K562 (cell line): Measurements from ENCODE around the gene CROT. TPM values are rescaled to one million over a fixed set of nuclear protein-coding genes. Genes with fewer than 3 reads are reported as not detected.

Experiments used
- RAD21 ChIP-seq, 2 experiments: fragments of 250-450 bp in 1 of 2; fragments of 450-650 bp in 1 of 2; sonication (Bioruptor Pico) in 1 of 2; formaldehyde crosslinking in 1 of 2; IDR thresholded peaks in 1 of 2; conservative IDR thresholded peaks in 1 of 2; 2 replicates each; pipeline versions ENCODE4 v1.4.0 to v1.8.0; 2020 to 2022; ENCODE audit warnings: mild to moderate bottlenecking in 2 of 2, moderate library complexity in 1 of 2
- ZNF23 ChIP-seq: fragments of 250-450 bp; sonication (Bioruptor Pico); IDR thresholded peaks from 2 replicates; pipeline ENCODE4 v1.4.0; 2020; ENCODE audit warnings: mild to moderate bottlenecking
- ZNF561 ChIP-seq: fragments of 450-650 bp; formaldehyde crosslinking; conservative IDR thresholded peaks from 2 replicates; pipeline ENCODE4 v1.4.0; 2020; ENCODE audit warnings: mild to moderate bottlenecking, moderate library complexity
- ZNF766 ChIP-seq: fragments of 200-800 bp; sonication (Bioruptor generic); conservative IDR thresholded peaks from 2 replicates; pipeline ENCODE4 v1.6.1; 2016; ENCODE audit warnings: missing genetic modification characterization, missing compliant biosample characterization
- polyA plus RNA-seq, 8 experiments: library from polyadenylated mRNA; depleted of rRNA in 4 of 8; stranded (reverse) in 5 of 8; unstranded in 3 of 8; fragments of >200 nt; fragmentation: Nextera tagmentation in 2 of 8; fragmentation: Illumina TruSeq in 1 of 8; extraction: Ambion mirVana in 2 of 8; extraction: Trizol in 1 of 8; gene quantifications; 2 replicates each; pipeline versions ENCODE4 v1.2.1 to v1.2.3, GENCODE V29; 2011 to 2014; ENCODE audit warnings: inconsistent platforms in 1 of 8, missing spikeins in 1 of 8
- total RNA-seq, 7 experiments: library from RNA; depleted of rRNA in 6 of 7; stranded (reverse); fragments of >200 nt in 6 of 7; fragmentation: Illumina TruSeq in 2 of 7; extraction: Trizol in 2 of 7; gene quantifications; 2 replicates each; pipeline versions ENCODE4 v1.2.1 to v1.2.3, GENCODE V29; 2011 to 2021; ENCODE audit warnings: low replicate concordance in 1 of 7
- TF ChIP-seq, protein P1 (sequence below): fragments of 450-650 bp; IDR thresholded peaks from 2 replicates; pipeline ENCODE4 v1.6.1; 2016; ENCODE audit warnings: mild to moderate bottlenecking, moderate library complexity
- TF ChIP-seq, protein P2 (sequence below): fragments of 450-650 bp; IDR thresholded peaks from 2 replicates; pipeline ENCODE4 v1.7.0; 2016; ENCODE audit warnings: borderline replicate concordance
- TF ChIP-seq, protein P3 (sequence below): fragments of 250-450 bp; sonication (Bioruptor Pico); IDR thresholded peaks from 2 replicates; pipeline ENCODE4 v1.8.0; 2022; ENCODE audit warnings: moderate library complexity, mild to moderate bottlenecking, inconsistent platforms
- TF ChIP-seq, protein P4 (sequence below), 2 experiments: fragments of 450-650 bp; IDR thresholded peaks; 2 replicates each; pipeline ENCODE4 v1.6.1; 2016
- TF ChIP-seq, protein P5 (sequence below): fragments of 250-450 bp; sonication (Bioruptor Pico); IDR thresholded peaks from 2 replicates; pipeline ENCODE4 v1.9.0; 2021; ENCODE audit warnings: mild to moderate bottlenecking, inconsistent platforms

The CROT gene
- total and polyA plus RNA-seq, 9 of the 15 experiments (the other 6 are each of a cell fraction or from before 2014, with no cell fraction given), result 2.5 to 8.1 (median 5.1) TPM

DNA sequence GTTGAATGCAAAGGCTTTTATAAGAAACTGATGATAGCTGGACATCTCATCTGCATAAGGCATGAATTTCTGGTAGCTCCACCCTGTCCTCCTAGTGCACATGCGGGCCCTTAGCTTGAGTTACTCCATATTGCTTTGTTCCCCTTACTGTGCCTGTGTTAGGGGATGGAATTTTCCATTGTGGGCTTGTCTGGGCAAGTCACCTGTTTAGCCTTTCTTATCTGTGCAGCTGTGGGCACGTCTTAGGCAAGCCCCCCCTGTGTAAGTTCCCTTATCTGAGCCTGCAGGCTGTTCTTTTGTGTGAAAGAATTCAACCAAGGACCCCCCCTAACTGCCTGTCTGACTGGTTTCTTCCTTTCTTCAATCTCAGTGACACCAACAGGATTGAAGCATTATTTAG, 14.5 kb upstream of the CROT start (continued):
- TF ChIP-seq, protein P1, sequence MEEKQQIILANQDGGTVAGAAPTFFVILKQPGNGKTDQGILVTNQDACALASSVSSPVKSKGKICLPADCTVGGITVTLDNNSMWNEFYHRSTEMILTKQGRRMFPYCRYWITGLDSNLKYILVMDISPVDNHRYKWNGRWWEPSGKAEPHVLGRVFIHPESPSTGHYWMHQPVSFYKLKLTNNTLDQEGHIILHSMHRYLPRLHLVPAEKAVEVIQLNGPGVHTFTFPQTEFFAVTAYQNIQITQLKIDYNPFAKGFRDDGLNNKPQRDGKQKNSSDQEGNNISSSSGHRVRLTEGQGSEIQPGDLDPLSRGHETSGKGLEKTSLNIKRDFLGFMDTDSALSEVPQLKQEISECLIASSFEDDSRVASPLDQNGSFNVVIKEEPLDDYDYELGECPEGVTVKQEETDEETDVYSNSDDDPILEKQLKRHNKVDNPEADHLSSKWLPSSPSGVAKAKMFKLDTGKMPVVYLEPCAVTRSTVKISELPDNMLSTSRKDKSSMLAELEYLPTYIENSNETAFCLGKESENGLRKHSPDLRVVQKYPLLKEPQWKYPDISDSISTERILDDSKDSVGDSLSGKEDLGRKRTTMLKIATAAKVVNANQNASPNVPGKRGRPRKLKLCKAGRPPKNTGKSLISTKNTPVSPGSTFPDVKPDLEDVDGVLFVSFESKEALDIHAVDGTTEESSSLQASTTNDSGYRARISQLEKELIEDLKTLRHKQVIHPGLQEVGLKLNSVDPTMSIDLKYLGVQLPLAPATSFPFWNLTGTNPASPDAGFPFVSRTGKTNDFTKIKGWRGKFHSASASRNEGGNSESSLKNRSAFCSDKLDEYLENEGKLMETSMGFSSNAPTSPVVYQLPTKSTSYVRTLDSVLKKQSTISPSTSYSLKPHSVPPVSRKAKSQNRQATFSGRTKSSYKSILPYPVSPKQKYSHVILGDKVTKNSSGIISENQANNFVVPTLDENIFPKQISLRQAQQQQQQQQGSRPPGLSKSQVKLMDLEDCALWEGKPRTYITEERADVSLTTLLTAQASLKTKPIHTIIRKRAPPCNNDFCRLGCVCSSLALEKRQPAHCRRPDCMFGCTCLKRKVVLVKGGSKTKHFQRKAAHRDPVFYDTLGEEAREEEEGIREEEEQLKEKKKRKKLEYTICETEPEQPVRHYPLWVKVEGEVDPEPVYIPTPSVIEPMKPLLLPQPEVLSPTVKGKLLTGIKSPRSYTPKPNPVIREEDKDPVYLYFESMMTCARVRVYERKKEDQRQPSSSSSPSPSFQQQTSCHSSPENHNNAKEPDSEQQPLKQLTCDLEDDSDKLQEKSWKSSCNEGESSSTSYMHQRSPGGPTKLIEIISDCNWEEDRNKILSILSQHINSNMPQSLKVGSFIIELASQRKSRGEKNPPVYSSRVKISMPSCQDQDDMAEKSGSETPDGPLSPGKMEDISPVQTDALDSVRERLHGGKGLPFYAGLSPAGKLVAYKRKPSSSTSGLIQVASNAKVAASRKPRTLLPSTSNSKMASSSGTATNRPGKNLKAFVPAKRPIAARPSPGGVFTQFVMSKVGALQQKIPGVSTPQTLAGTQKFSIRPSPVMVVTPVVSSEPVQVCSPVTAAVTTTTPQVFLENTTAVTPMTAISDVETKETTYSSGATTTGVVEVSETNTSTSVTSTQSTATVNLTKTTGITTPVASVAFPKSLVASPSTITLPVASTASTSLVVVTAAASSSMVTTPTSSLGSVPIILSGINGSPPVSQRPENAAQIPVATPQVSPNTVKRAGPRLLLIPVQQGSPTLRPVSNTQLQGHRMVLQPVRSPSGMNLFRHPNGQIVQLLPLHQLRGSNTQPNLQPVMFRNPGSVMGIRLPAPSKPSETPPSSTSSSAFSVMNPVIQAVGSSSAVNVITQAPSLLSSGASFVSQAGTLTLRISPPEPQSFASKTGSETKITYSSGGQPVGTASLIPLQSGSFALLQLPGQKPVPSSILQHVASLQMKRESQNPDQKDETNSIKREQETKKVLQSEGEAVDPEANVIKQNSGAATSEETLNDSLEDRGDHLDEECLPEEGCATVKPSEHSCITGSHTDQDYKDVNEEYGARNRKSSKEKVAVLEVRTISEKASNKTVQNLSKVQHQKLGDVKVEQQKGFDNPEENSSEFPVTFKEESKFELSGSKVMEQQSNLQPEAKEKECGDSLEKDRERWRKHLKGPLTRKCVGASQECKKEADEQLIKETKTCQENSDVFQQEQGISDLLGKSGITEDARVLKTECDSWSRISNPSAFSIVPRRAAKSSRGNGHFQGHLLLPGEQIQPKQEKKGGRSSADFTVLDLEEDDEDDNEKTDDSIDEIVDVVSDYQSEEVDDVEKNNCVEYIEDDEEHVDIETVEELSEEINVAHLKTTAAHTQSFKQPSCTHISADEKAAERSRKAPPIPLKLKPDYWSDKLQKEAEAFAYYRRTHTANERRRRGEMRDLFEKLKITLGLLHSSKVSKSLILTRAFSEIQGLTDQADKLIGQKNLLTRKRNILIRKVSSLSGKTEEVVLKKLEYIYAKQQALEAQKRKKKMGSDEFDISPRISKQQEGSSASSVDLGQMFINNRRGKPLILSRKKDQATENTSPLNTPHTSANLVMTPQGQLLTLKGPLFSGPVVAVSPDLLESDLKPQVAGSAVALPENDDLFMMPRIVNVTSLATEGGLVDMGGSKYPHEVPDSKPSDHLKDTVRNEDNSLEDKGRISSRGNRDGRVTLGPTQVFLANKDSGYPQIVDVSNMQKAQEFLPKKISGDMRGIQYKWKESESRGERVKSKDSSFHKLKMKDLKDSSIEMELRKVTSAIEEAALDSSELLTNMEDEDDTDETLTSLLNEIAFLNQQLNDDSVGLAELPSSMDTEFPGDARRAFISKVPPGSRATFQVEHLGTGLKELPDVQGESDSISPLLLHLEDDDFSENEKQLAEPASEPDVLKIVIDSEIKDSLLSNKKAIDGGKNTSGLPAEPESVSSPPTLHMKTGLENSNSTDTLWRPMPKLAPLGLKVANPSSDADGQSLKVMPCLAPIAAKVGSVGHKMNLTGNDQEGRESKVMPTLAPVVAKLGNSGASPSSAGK, result no peak
- TF ChIP-seq ZNF561 (CRISPR knock-in tag) (no peak), ZNF23 (CRISPR knock-in tag) (peak; percentile 90), ZNF766 (CRISPR knock-in tag) (peak; percentile 96), RAD21 (CRISPR knock-in tag; conservative IDR thresholded peaks at IDR 0.05 in 1 of 2, IDR thresholded peaks at IDR 0.05 in 1 of 2) (0 out of 4 replicates have a peak, but pooled peaks of 1 of the 2 experiments have one; percentile 19)
- TF ChIP-seq, protein P2, sequence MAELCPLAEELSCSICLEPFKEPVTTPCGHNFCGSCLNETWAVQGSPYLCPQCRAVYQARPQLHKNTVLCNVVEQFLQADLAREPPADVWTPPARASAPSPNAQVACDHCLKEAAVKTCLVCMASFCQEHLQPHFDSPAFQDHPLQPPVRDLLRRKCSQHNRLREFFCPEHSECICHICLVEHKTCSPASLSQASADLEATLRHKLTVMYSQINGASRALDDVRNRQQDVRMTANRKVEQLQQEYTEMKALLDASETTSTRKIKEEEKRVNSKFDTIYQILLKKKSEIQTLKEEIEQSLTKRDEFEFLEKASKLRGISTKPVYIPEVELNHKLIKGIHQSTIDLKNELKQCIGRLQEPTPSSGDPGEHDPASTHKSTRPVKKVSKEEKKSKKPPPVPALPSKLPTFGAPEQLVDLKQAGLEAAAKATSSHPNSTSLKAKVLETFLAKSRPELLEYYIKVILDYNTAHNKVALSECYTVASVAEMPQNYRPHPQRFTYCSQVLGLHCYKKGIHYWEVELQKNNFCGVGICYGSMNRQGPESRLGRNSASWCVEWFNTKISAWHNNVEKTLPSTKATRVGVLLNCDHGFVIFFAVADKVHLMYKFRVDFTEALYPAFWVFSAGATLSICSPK, result no peak
- TF ChIP-seq, protein P3, sequence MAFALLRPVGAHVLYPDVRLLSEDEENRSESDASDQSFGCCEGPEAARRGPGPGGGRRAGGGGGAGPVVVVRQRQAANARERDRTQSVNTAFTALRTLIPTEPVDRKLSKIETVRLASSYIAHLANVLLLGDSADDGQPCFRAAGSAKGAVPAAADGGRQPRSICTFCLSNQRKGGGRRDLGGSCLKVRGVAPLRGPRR (CRISPR knock-in tag), result peak; percentile 97
- TF ChIP-seq, protein P4, sequence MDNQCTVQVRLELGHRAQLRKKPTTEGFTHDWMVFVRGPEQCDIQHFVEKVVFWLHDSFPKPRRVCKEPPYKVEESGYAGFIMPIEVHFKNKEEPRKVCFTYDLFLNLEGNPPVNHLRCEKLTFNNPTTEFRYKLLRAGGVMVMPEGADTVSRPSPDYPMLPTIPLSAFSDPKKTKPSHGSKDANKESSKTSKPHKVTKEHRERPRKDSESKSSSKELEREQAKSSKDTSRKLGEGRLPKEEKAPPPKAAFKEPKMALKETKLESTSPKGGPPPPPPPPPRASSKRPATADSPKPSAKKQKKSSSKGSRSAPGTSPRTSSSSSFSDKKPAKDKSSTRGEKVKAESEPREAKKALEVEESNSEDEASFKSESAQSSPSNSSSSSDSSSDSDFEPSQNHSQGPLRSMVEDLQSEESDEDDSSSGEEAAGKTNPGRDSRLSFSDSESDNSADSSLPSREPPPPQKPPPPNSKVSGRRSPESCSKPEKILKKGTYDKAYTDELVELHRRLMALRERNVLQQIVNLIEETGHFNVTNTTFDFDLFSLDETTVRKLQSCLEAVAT (IDR thresholded peaks at IDR 0.05), result 0 out of 4 replicates have a peak, but pooled peaks of 1 of the 2 experiments have one; percentile 31
- TF ChIP-seq, protein P5, sequence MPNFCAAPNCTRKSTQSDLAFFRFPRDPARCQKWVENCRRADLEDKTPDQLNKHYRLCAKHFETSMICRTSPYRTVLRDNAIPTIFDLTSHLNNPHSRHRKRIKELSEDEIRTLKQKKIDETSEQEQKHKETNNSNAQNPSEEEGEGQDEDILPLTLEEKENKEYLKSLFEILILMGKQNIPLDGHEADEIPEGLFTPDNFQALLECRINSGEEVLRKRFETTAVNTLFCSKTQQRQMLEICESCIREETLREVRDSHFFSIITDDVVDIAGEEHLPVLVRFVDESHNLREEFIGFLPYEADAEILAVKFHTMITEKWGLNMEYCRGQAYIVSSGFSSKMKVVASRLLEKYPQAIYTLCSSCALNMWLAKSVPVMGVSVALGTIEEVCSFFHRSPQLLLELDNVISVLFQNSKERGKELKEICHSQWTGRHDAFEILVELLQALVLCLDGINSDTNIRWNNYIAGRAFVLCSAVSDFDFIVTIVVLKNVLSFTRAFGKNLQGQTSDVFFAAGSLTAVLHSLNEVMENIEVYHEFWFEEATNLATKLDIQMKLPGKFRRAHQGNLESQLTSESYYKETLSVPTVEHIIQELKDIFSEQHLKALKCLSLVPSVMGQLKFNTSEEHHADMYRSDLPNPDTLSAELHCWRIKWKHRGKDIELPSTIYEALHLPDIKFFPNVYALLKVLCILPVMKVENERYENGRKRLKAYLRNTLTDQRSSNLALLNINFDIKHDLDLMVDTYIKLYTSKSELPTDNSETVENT (CRISPR knock-in tag), result no peak
